ENCODE data around the gene OASL.

Gene OASL

GRCh38 chr12:121015825-121016766 lies 22.9 kb downstream of the OASL start, which contains the start of gene C12orf43:
C12orf43 (minus strand) TSS chr12:121016487; CDS start chr12:121016474, 13 bp downstream.
- peak; percentile 73 for DNase-seq (ENCODE audit: low read depth)

- no peak for DNase-seq (ENCODE audit: low read depth)
These were observed 25.3 kb downstream of the OASL start for GRCh38 chr12:121013715-121014114.

- no peak for DNase-seq (ENCODE audit: low read depth)
These were observed 27.2 kb downstream of the OASL start for GRCh38 chr12:121011820-121012219.

GRCh38 chr12:121010860-121011259 lies 28.2 kb downstream of the OASL start:
- no peak for DNase-seq (ENCODE audit: low read depth)

- DNase-seq (ENCODE audit: low read depth) = no peak
These were observed 29.3 kb downstream of the OASL start for GRCh38 chr12:121009741-121010140.

- DNase-seq (ENCODE audit: low read depth) = no peak
These were observed 30.5 kb downstream of the OASL start for GRCh38 chr12:121008347-121009098.

GRCh38 chr12:121005346-121005815 lies 33.7 kb downstream of the OASL start:
- DNase-seq (ENCODE audit: low read depth) = no peak

GRCh38 chr12:121004253-121004815 lies 34.7 kb downstream of the OASL start:
- no peak for DNase-seq (ENCODE audit: low read depth)

GRCh38 chr12:121003650-121004049 lies 35.4 kb downstream of the OASL start:
- DNase-seq (ENCODE audit: low read depth) = no peak

- DNase-seq (ENCODE audit: low read depth) = no peak
These were observed 37.1 kb downstream of the OASL start for GRCh38 chr12:121001841-121002483.

- DNase-seq (ENCODE audit: low read depth) = no peak
These were observed 38.0 kb downstream of the OASL start for GRCh38 chr12:121001060-121001459.

- DNase-seq (ENCODE audit: low read depth) = no peak
These were observed 38.5 kb downstream of the OASL start for GRCh38 chr12:121000530-121000929.

GRCh38 chr12:120999191-121000120 lies 39.6 kb downstream of the OASL start:
- no peak for DNase-seq (ENCODE audit: low read depth)

GRCh38 chr12:120998435-120998834 lies 40.6 kb downstream of the OASL start:
- DNase-seq (ENCODE audit: low read depth) = no peak

GRCh38 chr12:120997448-120997847 lies 41.6 kb downstream of the OASL start:
- no peak for DNase-seq (ENCODE audit: low read depth)

- no peak for DNase-seq (ENCODE audit: low read depth)
These were observed 42.8 kb downstream of the OASL start for GRCh38 chr12:120996133-120996746.

- no peak for DNase-seq (ENCODE audit: low read depth)
These were observed 44.3 kb downstream of the OASL start for GRCh38 chr12:120994589-120995337.

GRCh38 chr12:120994059-120994458 lies 45.0 kb downstream of the OASL start:
- DNase-seq (ENCODE audit: low read depth) = no peak

GRCh38 chr12:120993496-120993895 lies 45.5 kb downstream of the OASL start:
- no peak for DNase-seq (ENCODE audit: low read depth)

GRCh38 chr12:120992989-120993388 lies 46.1 kb downstream of the OASL start:
- DNase-seq (ENCODE audit: low read depth) = no peak

All from CMK (cell line).